ENCODE data around the gene TRIM7. TPM values are rescaled to one million over a fixed set of nuclear protein-coding genes. Genes with fewer than 3 reads are reported as not detected.

TRIM7 gene
- total and polyA plus RNA-seq, 2 donors (not counting 1 experiment from before 2014, with no cell fraction given) = 4.7 to 7.3 TPM

DNA sequence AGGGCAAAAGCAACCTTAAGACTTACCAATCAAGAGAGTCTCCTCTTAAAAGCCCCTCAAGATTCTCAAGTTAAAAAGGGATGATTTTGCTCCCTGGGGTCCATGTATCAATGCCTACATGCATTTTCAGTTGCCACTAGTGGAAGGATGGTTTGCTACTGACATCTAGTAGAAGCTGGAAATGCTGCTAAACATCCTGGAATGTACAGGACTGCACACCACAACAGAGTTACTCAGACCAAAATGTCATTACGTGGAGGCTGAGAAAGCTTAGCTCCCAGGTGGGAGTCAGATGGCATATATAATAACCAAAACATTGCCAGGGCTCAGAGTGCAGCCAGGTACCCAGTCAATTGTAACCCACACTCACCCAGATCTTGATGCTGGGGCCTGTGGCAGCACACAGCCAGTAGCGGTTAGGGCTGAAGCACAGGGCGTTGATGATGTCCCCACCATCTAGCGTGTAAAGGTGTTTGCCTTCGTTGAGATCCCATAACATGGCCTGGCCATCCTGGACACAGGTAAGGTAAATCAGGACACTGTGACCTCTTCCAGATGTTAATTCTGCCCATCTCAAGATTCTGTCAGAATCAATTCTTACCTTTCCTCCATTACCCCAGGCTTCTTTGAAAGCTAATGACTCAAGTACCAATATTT, 32.9 kb upstream of the TRIM7 start:
- H3K4me3 ChIP-seq (replicated peaks in 1 of 4; ENCODE audit: control extremely low read depth in 1 of 4, insufficient read depth in 1 of 4, low read depth in 3 of 4, low read length in 4 of 4) = no peak overlapping the region
- H2AFZ ChIP-seq (ENCODE audit: low read length) = no peak overlapping the region
- no peaks in the 10 kb centered on the region for H3K9me3 ChIP-seq (ENCODE audit: control insufficient read depth, insufficient read depth, low read depth, low read length)
- H3K27me3 ChIP-seq (ENCODE audit: control insufficient read depth, insufficient read depth, low read length) = no peaks in the 10 kb centered on the region
- H3K9ac ChIP-seq (ENCODE audit: insufficient read depth, low read length) = no peak overlapping the region
- no peak overlapping the region for H3K4me2 ChIP-seq (ENCODE audit: extremely low read depth, insufficient read depth, low read length)
- peaks cover 4% of the 10 kb centered on the region for H4K20me1 ChIP-seq (ENCODE audit: control insufficient read depth, extremely low read depth, insufficient read depth, low read length)
- peaks cover 35% of the 10 kb centered on the region for H3K36me3 ChIP-seq (ENCODE audit: control insufficient read depth, insufficient read depth, low read length)
- no peak for DNase-seq (ENCODE audit: low read depth in 2 of 2)
- H3K79me2 ChIP-seq (ENCODE audit: control insufficient read depth, insufficient read depth, low read length) = peaks cover 47% of the 10 kb centered on the region
- peaks cover 9% of the 10 kb centered on the region for H3K4me1 ChIP-seq (ENCODE audit: control insufficient read depth, extremely low read depth, insufficient read depth, low read length)
- no peak for TF ChIP-seq EZH2 (IDR thresholded peaks at IDR 0.05; ENCODE audit: low read length, missing control alignments)
- TF ChIP-seq, protein P1, sequence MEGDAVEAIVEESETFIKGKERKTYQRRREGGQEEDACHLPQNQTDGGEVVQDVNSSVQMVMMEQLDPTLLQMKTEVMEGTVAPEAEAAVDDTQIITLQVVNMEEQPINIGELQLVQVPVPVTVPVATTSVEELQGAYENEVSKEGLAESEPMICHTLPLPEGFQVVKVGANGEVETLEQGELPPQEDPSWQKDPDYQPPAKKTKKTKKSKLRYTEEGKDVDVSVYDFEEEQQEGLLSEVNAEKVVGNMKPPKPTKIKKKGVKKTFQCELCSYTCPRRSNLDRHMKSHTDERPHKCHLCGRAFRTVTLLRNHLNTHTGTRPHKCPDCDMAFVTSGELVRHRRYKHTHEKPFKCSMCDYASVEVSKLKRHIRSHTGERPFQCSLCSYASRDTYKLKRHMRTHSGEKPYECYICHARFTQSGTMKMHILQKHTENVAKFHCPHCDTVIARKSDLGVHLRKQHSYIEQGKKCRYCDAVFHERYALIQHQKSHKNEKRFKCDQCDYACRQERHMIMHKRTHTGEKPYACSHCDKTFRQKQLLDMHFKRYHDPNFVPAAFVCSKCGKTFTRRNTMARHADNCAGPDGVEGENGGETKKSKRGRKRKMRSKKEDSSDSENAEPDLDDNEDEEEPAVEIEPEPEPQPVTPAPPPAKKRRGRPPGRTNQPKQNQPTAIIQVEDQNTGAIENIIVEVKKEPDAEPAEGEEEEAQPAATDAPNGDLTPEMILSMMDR (conservative IDR thresholded peaks at IDR 0.05 in 1 of 2, IDR thresholded peaks at IDR 0.05 in 1 of 2; ENCODE audit: low read depth in 1 of 2, low read length in 2 of 2) = no peak
- no peak overlapping the region for H3K27ac ChIP-seq (ENCODE audit: insufficient read depth, low read length)

DNA sequence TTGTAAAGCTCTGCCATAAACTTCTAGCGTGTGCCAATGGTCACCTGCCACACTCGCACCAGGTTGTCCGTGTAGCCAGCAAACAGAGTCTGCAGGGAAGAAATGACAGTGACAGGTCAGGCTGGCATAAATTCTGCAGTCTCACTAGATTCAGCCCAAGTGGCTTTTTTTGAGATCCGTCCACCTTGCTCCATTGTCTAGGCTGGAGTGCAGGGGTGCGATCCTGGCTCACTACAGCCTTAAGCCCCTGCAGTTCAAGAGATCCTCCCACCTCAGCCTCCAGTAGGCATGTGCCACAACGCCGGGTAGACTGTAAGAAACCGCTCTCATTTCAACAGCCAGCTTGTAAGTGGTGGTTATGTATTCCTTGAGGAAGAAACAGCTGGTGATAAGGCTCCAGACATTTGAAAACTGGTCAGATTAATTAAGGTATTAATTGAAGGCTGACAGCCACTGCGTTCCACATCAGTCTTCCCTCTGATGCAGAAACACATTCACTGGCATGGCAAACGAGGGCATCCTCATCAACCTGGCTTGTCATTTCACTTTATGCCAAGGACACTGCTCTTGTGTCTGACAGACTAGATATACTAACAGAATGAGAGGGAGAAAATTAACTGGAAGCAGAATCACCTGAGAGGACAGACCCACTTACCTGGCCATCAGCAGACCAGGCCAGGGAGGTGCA, 32.1 kb upstream of the TRIM7 start:
- Histone ChIP-seq H3K4me1 (ENCODE audit: control insufficient read depth, extremely low read depth, insufficient read depth, low read length) (peaks cover 7% of the 10 kb centered on the region), H3K27me3 (ENCODE audit: control insufficient read depth, insufficient read depth, low read length) (no peaks in the 10 kb centered on the region), H3K4me2 (ENCODE audit: extremely low read depth, insufficient read depth, low read length) (no peak overlapping the region), H3K9me3 (ENCODE audit: control insufficient read depth, insufficient read depth, low read depth, low read length) (no peaks in the 10 kb centered on the region), H3K27ac (ENCODE audit: insufficient read depth, low read length) (no peak overlapping the region), H3K4me3 (replicated peaks in 1 of 4; ENCODE audit: control extremely low read depth in 1 of 4, insufficient read depth in 1 of 4, low read depth in 3 of 4, low read length in 4 of 4) (no peak overlapping the region), H2AFZ (ENCODE audit: low read length) (no peak overlapping the region), H3K79me2 (ENCODE audit: control insufficient read depth, insufficient read depth, low read length) (peaks cover 39% of the 10 kb centered on the region), H3K36me3 (ENCODE audit: control insufficient read depth, insufficient read depth, low read length) (peaks cover 35% of the 10 kb centered on the region), H4K20me1 (ENCODE audit: control insufficient read depth, extremely low read depth, insufficient read depth, low read length) (peaks cover 4% of the 10 kb centered on the region), H3K9ac (ENCODE audit: insufficient read depth, low read length) (no peak overlapping the region)
- no peak for TF ChIP-seq EZH2 (IDR thresholded peaks at IDR 0.05; ENCODE audit: low read length, missing control alignments)
- TF ChIP-seq, protein P1 (conservative IDR thresholded peaks at IDR 0.05 in 1 of 2, IDR thresholded peaks at IDR 0.05 in 1 of 2; ENCODE audit: low read depth in 1 of 2, low read length in 2 of 2) = no peak
- DNase-seq (ENCODE audit: low read depth in 2 of 2) = no peak

- no peak overlapping the region for H2AFZ ChIP-seq (ENCODE audit: low read length)
- no peak overlapping the region for H3K4me3 ChIP-seq (replicated peaks in 1 of 4; ENCODE audit: control extremely low read depth in 1 of 4, insufficient read depth in 1 of 4, low read depth in 3 of 4, low read length in 4 of 4)
- no peak for DNase-seq (ENCODE audit: low read depth in 2 of 2)
- H4K20me1 ChIP-seq (ENCODE audit: control insufficient read depth, extremely low read depth, insufficient read depth, low read length) = no peaks in the 10 kb centered on the region
- TF ChIP-seq, protein P1 (conservative IDR thresholded peaks at IDR 0.05 in 1 of 2, IDR thresholded peaks at IDR 0.05 in 1 of 2; ENCODE audit: low read depth in 1 of 2, low read length in 2 of 2) = no peak
- no peak for TF ChIP-seq EZH2 (IDR thresholded peaks at IDR 0.05; ENCODE audit: low read length, missing control alignments)
- peaks cover 33% of the 10 kb centered on the region for H3K79me2 ChIP-seq (ENCODE audit: control insufficient read depth, insufficient read depth, low read length)
- peaks cover 30% of the 10 kb centered on the region for H3K36me3 ChIP-seq (ENCODE audit: control insufficient read depth, insufficient read depth, low read length)
- peaks cover 3% of the 10 kb centered on the region for H3K4me1 ChIP-seq (ENCODE audit: control insufficient read depth, extremely low read depth, insufficient read depth, low read length)
- no peak overlapping the region for H3K27ac ChIP-seq (ENCODE audit: insufficient read depth, low read length)
- H3K9me3 ChIP-seq (ENCODE audit: control insufficient read depth, insufficient read depth, low read depth, low read length) = no peaks in the 10 kb centered on the region
- no peak overlapping the region for H3K9ac ChIP-seq (ENCODE audit: insufficient read depth, low read length)
- H3K4me2 ChIP-seq (ENCODE audit: extremely low read depth, insufficient read depth, low read length) = no peak overlapping the region
- no peaks in the 10 kb centered on the region for H3K27me3 ChIP-seq (ENCODE audit: control insufficient read depth, insufficient read depth, low read length)
Observed at GRCh38 chr5:181236471-181236870, 31.5 kb upstream of the TRIM7 start.

Measured in fibroblast of lung (primary cell).